ENCODE measurements around the gene PM20D2. TPM values are rescaled to one million over a fixed set of nuclear protein-coding genes. Genes with fewer than 3 reads are reported as not detected.

The PM20D2 gene
- total RNA-seq, 4 donors from 2014 or later: 15.3 to 18.6 (median 16.7) TPM

DNA sequence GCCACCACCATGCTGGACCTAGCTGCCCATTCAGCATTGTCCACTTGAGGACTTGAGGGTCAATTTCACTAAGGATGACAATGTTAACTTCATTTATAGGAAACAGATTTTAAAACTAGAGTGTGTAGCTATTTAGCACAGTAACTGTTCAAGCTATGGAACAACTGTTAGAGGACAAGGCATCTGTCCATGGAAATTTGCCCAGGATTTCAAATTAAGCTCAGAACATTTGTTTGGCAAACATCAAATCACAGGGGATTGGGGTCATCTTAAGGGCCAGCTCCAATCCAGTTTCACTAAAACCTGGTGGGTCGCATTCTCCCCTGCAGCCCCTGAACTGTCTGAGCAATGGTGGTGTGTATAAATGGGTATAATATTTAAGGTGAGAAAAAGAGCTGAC is 35.1 kb downstream of the PM20D2 start:
- no peaks in the 10 kb centered on the region for H3K9me3 ChIP-seq
- WGBS: 80% methylated on average over 1 of the region's 1 CpG
- no peak for DNase-seq (ENCODE audit: low spot score in 2 of 2)

DNA sequence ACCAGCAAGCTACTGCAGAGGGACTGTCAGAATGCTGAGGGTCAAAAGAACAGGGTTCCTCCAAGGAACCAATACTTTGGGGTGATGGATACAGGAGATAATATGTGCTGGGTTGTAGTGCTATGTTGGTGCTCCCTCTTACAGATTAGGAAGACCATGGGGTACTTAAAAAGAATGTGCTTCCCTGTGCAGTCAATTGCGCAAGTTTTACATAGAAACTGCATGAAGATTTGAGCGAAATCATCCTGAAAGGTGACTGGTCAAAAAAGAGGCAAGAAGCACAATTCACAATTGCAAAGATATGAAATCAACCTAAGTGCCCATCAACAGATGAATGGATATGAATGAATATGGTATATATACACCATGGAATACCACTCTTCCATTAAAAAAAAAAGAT is 37.4 kb downstream of the PM20D2 start:
- TF ChIP-seq EP300 (IDR thresholded peaks at IDR 0.05) (no peak), POLR2A (IDR thresholded peaks at IDR 0.05) (no peak), POLR2AphosphoS5 (IDR thresholded peaks at IDR 0.05) (no peak)
- TF ChIP-seq, protein P1, sequence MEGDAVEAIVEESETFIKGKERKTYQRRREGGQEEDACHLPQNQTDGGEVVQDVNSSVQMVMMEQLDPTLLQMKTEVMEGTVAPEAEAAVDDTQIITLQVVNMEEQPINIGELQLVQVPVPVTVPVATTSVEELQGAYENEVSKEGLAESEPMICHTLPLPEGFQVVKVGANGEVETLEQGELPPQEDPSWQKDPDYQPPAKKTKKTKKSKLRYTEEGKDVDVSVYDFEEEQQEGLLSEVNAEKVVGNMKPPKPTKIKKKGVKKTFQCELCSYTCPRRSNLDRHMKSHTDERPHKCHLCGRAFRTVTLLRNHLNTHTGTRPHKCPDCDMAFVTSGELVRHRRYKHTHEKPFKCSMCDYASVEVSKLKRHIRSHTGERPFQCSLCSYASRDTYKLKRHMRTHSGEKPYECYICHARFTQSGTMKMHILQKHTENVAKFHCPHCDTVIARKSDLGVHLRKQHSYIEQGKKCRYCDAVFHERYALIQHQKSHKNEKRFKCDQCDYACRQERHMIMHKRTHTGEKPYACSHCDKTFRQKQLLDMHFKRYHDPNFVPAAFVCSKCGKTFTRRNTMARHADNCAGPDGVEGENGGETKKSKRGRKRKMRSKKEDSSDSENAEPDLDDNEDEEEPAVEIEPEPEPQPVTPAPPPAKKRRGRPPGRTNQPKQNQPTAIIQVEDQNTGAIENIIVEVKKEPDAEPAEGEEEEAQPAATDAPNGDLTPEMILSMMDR (IDR thresholded peaks at IDR 0.05): no peak
- DNase-seq (ENCODE audit: low spot score in 2 of 2): no peak
- Histone ChIP-seq H3K27me3 (no peaks in the 10 kb centered on the region), H3K4me1 (no peaks in the 10 kb centered on the region), H3K4me3 (no peak overlapping the region), H3K27ac (no peak overlapping the region), H3K36me3 (no peaks in the 10 kb centered on the region), H3K9me3 (no peaks in the 10 kb centered on the region)
- 90% methylated on average over 2 of the region's 2 CpGs for WGBS

More for the DNA sequence above, 35.1 kb downstream of the PM20D2 start:
- Histone ChIP-seq H3K27me3 (no peaks in the 10 kb centered on the region), H3K4me3 (no peak overlapping the region), H3K4me1 (no peaks in the 10 kb centered on the region), H3K27ac (no peak overlapping the region), H3K36me3 (no peaks in the 10 kb centered on the region)
- TF ChIP-seq, protein P1 (IDR thresholded peaks at IDR 0.05): no peak
- TF ChIP-seq EP300 (IDR thresholded peaks at IDR 0.05) (no peak), POLR2AphosphoS5 (IDR thresholded peaks at IDR 0.05) (no peak), POLR2A (IDR thresholded peaks at IDR 0.05) (no peak)

DNA sequence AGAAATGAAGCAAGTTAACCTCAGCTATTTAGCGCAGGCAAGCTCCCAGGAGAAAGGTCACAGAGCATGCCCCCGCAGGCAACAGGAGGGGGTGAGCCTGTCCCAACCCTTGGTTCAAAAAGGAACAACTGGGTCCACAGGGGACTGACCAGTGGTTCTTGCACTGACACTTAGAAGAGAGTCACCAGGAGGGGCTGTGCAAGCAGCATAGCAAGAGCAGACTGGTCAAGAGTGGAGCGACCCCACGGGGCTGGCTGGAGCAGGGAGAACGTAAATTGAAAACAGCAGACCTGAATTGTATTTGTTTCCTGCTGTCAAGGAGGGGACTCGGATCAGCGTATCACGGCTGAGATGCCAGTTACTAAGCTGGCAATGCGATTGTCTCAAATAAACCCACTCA is 38.5 kb downstream of the PM20D2 start:
- WGBS: 66% methylated on average over 9 of the region's 9 CpGs

DNA sequence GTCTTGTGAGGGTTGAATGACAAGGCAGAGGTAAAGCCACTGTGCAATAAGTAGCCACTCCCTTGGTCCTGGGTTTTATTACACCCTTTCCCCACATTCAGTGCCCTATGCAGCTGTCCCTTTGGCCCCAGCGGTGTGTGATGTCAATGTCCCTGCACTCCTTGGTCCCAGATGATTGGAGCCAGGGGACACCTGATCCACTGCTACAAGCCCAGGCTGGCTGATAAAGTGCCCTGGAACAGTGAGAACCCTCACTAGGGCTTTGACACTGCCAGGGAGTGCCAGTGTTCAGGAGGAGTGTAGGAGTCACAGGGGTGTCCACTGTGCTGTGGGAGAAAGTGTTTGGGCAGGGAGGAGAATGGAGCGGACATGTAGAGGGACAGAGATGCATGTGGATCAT is 40.9 kb downstream of the PM20D2 start:
- Histone ChIP-seq H3K4me1 (no peaks in the 10 kb centered on the region), H3K9me3 (no peaks in the 10 kb centered on the region), H3K27ac (no peak overlapping the region), H3K36me3 (no peaks in the 10 kb centered on the region), H3K4me3 (no peak overlapping the region), H3K27me3 (no peaks in the 10 kb centered on the region)
- DNase-seq (ENCODE audit: low spot score in 2 of 2): no peak
- WGBS: 97% methylated on average over 2 of the region's 2 CpGs
- TF ChIP-seq, protein P1 (IDR thresholded peaks at IDR 0.05): no peak
- no peak for TF ChIP-seq POLR2AphosphoS5 (IDR thresholded peaks at IDR 0.05)
- no peak for TF ChIP-seq EP300 (IDR thresholded peaks at IDR 0.05)
- no peak for TF ChIP-seq POLR2A (IDR thresholded peaks at IDR 0.05)

More for the DNA sequence above, 38.5 kb downstream of the PM20D2 start:
- Histone ChIP-seq H3K4me1 (no peaks in the 10 kb centered on the region), H3K36me3 (no peaks in the 10 kb centered on the region), H3K4me3 (no peak overlapping the region), H3K9me3 (no peaks in the 10 kb centered on the region), H3K27ac (no peak overlapping the region), H3K27me3 (no peaks in the 10 kb centered on the region)
- TF ChIP-seq POLR2AphosphoS5 (IDR thresholded peaks at IDR 0.05) (no peak), EP300 (IDR thresholded peaks at IDR 0.05) (no peak), POLR2A (IDR thresholded peaks at IDR 0.05) (no peak)
- TF ChIP-seq, protein P1 (IDR thresholded peaks at IDR 0.05): no peak
- DNase-seq (ENCODE audit: low spot score in 2 of 2): no peak

DNA sequence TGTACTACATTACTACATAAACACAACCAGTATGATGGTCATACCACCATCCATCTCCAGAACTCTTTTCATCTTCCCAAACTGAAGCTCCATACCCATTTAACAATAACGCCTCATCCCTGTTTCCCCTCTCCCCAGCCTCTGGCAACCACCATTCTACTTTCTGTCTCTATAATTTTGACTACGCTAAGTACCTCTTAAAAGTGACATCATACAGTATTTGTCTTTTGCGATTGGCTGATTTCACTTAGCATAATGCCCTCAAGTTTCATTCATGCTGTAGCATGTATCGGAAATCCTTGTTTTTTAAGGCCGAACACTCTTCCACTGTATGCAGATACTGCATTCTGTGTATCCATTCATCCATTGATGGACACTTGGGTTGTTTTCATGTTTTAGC is 41.6 kb downstream of the PM20D2 start:
- Histone ChIP-seq H3K9me3 (no peaks in the 10 kb centered on the region), H3K4me3 (no peak overlapping the region), H3K27me3 (no peaks in the 10 kb centered on the region), H3K4me1 (no peaks in the 10 kb centered on the region), H3K27ac (no peak overlapping the region), H3K36me3 (no peaks in the 10 kb centered on the region)
- no peak for DNase-seq (ENCODE audit: low spot score in 2 of 2)
- TF ChIP-seq, protein P1 (IDR thresholded peaks at IDR 0.05): no peak
- WGBS: 89% methylated on average over 5 of the region's 5 CpGs

Data from suprapubic skin (tissue), 4 donors.